GM18498 (cell line): ENCODE data around the gene SUGCT.

Experiments used
- ATAC-seq: cut with Tn5 transposase; IDR thresholded peaks from one replicate; pipeline ENCODE4 v1.9.1; 2021; ENCODE audit warnings: mild to moderate bottlenecking, moderate library complexity; ENCODE audit not compliant: unreplicated experiment

Gene SUGCT

DNA sequence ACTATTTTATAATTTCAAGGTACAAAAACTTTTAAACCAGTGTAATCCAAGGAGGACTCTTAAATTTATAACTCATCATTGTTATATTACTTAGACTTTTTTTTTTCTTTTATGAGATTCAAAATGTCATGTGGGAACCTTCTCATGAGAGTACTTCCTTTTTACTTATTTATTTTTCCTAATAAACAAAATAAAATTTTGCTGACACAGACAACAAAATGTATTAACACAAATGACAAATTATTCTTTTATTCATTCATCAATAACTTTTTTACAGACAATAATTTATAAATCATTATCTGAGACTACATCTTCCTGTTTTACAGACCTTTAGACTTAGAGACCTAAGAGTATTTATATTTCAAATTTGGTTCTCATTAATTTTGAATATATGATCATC, 706.2 kb downstream of the SUGCT start:
- ATAC-seq, result no peak

DNA sequence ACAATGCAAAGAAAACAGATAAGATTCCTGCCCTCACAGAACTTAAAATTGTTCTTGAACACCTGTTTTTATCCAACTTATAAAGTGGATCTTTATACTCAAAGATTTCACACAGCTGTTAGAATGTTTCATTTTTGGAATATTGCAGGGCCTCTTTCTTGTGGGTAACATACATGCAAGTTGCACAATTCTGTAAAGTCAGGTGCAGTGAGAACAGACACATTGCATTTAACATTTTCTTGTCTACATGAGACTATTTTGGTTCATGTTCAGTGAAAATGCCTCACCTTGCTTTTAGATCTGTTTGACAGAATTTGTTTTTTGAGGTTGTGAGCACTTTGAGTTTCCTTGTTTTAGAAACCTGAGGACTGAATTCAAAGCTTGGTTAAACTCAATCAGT, 707.8 kb downstream of the SUGCT start:
- ATAC-seq, result no peak

- ATAC-seq, result no peak
Measured at GRCh38 chr7:40843338-40843985, 708.7 kb downstream of the SUGCT start.

DNA sequence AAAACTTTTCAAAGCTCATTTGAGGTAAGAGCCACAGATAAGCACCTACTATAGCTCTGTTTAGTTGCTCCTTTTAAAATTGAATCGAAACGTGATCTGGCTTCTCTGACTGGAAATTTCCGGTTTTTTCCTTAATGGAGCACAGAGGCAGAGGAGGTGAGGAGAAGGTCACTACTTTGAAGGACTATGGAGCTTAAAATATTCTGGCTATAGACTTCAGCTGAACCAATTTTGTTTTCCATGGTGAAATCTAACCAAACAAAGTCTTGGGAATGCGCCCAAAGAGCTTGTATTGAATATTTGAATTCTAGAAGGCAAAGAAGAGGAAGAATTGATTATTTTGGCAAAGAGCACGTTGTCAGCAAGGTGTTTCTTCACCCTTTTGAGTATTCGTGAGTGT, 711.1 kb downstream of the SUGCT start:
- no peak for ATAC-seq

GRCh38 chr7:40847921-40848320, 713.1 kb downstream of the SUGCT start:
- no peak for ATAC-seq

DNA sequence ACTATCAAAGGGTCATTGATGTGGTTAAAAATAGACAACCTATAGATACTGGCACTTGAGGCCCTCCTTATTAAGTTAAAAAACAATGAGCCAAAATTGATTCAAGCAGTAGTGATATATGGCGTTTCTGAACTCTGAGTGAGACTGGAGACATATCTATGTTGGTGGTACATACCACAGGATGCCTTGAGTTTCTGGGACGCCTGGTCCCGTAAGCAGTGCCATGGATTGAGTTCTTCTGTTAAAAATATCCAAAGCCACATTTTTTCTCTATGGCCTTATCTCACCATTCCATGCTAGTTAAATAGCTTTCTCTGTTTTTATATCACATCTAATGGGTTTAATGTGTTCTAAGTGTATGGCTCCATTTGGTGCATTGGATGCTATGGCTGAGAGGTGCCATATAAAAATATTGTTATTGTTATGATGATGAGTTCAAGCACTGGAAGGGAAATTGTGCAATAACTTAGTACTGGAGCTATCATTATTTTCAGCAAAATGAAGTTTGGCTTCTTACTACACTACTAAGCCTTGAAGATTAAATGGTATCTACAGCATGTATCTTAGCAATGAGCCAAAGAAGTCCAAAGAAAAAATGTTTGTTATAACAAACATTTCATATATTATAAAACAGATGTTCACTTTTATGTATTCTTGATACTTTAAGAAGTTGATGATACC, 713.9 kb downstream of the SUGCT start:
- ATAC-seq, result no peak

DNA sequence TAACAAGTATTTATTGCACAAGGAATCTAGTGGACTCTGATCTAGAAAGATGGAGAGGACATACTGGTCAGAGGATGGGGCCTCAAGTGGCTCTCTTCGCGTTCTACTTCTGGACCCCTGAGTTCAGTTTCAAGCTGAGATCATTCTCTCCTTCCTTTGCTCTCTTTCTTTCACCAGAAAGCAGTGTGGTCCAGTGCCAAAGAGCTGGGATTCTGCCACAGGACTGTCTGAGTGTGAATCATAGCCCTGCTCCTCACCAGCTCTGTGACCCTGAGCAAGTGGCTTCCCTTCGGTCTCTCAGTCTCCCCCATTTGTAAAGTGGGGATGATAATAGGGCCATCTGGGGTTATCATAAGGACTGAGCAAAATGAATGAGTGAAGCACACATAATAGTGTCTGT, 715.2 kb downstream of the SUGCT start:
- ATAC-seq, result no peak

GRCh38 chr7:40851001-40851400, 716.2 kb downstream of the SUGCT start:
- no peak for ATAC-seq

DNA sequence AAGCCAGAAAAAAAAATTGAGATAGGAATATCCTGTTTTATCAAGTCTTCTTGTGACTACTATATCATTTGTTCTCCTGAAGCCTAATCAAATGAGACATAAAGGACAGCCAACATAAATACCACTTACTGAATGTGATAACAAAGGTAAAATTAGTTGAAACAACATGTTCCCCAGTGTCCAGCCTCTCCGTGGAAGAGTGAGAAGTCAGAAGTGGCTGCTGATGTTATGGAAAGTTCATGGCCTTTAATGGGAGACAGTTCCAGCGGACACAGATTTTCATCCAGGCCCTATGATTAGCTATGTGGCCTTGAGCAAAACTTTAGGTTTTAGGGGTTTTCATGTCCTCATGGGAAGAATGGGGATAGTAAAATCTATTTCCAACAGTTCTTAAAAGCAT, 724.3 kb downstream of the SUGCT start:
- no peak for ATAC-seq

GRCh38 chr7:40859965-40860543, 725.2 kb downstream of the SUGCT start:
- ATAC-seq, result no peak

- no peak for ATAC-seq
Measured at GRCh38 chr7:40865441-40866233, 730.8 kb downstream of the SUGCT start.

DNA sequence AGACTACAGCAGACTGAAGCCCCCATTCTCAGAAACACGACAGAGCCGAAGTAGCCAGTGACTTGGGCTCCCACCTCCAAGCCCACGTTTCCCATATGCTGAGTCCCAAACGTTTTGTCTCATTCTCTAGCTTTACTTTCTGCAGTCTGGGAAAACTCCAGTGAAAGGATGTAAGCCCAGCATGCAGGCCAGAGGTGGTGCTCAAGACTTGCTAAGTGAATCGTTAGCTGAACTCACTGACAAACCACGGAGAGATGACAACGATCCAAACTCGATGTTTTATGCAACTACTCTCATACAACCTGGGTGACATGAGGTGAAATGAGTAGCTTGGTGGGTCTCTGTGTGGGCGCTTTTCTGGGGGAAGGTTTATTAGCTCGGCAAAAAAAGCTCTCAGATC, 731.8 kb downstream of the SUGCT start:
- ATAC-seq, result no peak

DNA sequence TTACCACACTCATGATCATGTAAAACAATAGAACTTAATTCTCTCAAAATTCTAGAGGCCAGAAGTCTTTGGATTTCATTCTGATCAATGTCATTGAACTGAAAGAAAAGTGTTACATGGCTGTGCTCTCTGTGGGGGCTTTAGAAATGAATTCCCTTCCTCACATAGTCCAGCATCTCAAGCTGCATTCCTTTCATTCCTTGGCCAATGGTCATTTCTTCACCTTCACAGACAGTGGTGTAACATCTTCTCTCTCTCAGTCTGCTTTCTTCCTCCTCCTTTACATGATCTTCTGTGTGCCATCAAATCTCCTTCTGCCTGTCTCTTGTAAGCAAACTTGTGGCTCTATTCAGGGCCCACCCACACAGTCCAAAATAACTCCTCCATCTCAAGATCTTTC, 735.3 kb downstream of the SUGCT start:
- ATAC-seq, result no peak

- ATAC-seq, result no peak
Measured at GRCh38 chr7:40873248-40873647, 738.4 kb downstream of the SUGCT start.

GRCh38 chr7:40874756-40875155, 740.0 kb downstream of the SUGCT start:
- ATAC-seq, result no peak

DNA sequence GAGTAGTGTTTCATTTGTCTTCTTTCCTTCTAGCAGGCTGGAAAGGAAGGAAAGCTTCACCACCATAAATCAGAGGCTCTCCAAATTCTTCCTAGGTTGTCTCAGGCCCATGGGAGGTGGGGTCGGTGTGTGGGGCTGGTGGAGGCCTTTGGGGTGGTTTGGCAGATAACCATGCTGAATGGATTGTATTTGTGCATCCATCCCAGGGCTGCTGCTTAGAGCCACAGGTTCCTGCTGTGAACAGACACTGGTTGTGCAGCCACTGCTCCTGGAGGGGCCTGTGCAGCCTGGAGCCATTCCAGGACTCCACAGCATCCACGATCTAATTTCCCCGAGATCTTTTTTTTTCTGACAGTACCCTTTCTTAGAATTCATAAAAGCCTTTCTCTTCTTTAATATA, 741.8 kb downstream of the SUGCT start:
- ATAC-seq, result no peak

DNA sequence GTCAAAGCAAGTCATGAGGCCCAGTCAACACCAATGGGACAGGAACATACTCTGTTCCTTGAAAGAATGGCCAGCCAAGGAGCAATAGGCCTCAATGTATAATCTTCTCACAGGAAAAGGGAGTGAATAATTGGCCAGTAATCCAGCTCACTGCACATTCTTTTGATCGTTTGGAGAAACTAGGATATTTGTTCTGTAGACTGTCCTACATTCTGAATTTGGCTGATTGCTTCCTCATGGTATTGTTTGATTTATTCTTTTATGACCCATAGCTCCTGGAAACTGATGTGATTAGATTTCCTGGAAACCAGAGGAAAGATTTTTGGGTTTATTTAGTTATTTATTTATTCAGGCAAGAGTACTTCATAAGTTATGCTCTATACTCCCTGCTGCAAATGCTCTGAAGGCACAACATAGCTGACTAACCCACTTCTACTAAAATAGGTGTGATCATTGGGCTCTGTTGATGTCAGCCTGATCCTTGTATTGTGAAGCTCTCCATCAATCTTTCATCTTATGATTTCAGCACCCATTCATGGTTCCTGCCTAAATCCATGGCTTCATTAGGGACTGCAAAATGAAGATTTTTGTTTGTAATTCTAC, 745.2 kb downstream of the SUGCT start:
- no peak for ATAC-seq

DNA sequence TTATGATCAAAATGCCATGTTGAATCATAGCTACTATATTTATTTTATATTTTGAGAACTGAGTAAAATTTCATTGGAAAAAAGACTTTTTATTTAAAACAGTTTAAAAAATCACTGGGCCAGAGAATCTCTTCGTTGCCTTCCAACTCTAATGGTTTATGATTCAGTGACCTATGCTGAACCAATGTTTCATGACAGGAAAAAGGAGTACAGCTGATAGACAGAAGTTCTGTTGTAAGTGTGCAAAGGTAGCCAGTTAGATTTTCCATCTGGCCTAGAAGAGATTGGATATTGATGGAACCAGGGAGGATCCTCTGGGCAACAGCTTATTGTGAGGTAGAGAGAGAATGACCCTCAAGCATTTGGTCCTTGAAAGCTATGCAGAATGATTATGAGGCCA, 745.8 kb downstream of the SUGCT start:
- ATAC-seq, result no peak

GRCh38 chr7:40881405-40881926, 746.7 kb downstream of the SUGCT start:
- ATAC-seq, result no peak

- ATAC-seq, result no peak
Measured at GRCh38 chr7:40882071-40882658, 747.4 kb downstream of the SUGCT start.

DNA sequence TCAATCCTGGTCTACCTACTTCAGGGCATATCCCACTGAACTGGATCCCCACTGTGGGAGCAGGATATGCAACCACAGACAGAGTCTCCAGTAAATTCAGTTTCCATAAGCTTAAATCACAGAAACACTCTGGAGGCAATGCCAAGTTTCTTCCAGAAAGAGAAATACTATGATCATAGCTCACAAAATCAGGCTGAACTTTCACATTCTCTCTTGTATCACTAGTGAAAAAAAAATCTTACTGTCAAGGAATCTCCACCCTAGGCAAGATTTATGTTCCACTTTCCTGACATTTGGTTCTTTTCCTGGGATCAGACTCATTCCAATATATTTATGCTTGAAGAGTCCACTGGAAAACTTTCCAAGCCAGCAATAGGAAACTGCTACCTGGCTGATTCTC, 749.0 kb downstream of the SUGCT start:
- no peak for ATAC-seq
